ENCODE measurements around the gene PDK4. TPM values are rescaled to one million over a fixed set of nuclear protein-coding genes. Genes with fewer than 3 reads are reported as not detected.
A peak's percentile ranks its signal among the peaks of the same experiment; 100 is the strongest.

The PDK4 gene
- total RNA-seq: 100 to 1,000 TPM; 134 to 510 (median 273) TPM

DNA sequence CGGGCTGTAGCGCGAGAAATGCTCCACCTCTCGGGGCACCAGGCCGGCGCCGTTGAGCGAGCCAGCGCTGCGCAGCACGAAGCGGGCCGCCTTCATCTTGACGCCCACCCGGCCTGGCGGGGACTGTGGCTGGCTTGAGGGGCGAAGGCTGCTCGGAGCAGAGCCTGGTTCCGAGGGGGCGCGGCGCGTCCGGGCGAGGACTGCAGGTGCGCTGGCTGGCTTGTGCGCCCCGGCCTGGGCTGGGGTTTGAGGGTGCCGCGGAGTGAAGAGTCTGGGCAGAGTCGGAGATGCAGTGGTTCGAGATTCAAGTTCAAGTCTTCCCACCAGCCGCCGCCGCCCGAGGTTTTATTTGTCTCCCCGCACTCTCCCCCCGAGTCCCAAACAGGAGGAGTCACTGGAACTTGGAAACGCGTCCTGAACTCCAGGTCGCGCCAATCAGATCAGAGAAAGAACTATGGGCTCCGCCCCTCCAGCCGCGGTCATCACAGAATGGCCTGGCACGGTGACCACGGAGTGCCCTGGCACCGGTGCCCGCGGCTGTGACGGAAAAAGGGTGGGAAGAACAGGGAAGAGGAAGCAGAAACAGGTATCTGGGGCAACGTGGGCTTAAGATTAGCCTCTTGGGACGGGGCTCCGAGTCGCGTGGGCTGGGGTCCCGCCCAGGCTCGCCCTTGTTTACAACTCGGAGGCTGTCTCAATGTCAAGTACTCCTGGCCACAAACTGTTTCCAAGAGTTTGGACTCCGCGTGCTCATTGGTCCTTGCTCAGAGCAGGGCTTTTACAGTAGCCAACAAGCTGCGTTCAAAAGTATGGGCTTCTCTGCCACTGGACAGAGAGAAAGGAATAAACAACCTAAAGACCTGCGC lies at the start of gene PDK4:
PDK4 (minus strand) TSS at position 319 of the 866 bp plus-strand sequence; CDS start at position 96, 223 bp downstream.
- intact Hi-C loops (cut with DNase I; ENCODE audit: low total_unique reads): loop anchor here (5.0 to 10.0 kb wide), 2 partner anchors 49 to 88 kb away; no protein-coding TSS in a partner anchor
- Histone ChIP-seq H3K27me3 (no peaks in the 10 kb centered on the region), H3K9me3 (no peaks in the 10 kb centered on the region), H3K36me3 (peaks cover 0 to 31% (median 18%) of the 10 kb centered on the region in 4 donors), H3K27ac (peak within 1 kb of the TSS; percentile 95 to 96 (median 96)), H3K4me3 (peak within 1 kb of the TSS; percentile 41 to 83 (median 73)), H3K4me1 (peaks cover 0 to 17% (median 8%) of the 10 kb centered on the region in 4 donors)
- TF ChIP-seq POLR2A (IDR thresholded peaks at IDR 0.05) (peak; percentile 95), EP300 (IDR thresholded peaks at IDR 0.05; ENCODE audit: low read depth) (peak; percentile 89), POLR2AphosphoS5 (IDR thresholded peaks at IDR 0.05) (peak; percentile 83 to 95 (median 93))
- TF ChIP-seq, protein P1, sequence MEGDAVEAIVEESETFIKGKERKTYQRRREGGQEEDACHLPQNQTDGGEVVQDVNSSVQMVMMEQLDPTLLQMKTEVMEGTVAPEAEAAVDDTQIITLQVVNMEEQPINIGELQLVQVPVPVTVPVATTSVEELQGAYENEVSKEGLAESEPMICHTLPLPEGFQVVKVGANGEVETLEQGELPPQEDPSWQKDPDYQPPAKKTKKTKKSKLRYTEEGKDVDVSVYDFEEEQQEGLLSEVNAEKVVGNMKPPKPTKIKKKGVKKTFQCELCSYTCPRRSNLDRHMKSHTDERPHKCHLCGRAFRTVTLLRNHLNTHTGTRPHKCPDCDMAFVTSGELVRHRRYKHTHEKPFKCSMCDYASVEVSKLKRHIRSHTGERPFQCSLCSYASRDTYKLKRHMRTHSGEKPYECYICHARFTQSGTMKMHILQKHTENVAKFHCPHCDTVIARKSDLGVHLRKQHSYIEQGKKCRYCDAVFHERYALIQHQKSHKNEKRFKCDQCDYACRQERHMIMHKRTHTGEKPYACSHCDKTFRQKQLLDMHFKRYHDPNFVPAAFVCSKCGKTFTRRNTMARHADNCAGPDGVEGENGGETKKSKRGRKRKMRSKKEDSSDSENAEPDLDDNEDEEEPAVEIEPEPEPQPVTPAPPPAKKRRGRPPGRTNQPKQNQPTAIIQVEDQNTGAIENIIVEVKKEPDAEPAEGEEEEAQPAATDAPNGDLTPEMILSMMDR (IDR thresholded peaks at IDR 0.05): peak in 1 of 5 experiments; percentile 20
- in situ Hi-C loops (cut with MboI; ENCODE audit: low pct_ligation_motif_present in 1 of 4, low pct_unique_long_range_greater_than_20kb in 1 of 4, low sequenced_read_pairs in 3 of 4): no loop called here
- 0 to 1% methylated on average over 4 to 50 of the region's 63 CpGs for WGBS, 2 donors (ENCODE audit: low coverage in 1 of 2)
- peak; percentile 96 for DNase-seq

DNA sequence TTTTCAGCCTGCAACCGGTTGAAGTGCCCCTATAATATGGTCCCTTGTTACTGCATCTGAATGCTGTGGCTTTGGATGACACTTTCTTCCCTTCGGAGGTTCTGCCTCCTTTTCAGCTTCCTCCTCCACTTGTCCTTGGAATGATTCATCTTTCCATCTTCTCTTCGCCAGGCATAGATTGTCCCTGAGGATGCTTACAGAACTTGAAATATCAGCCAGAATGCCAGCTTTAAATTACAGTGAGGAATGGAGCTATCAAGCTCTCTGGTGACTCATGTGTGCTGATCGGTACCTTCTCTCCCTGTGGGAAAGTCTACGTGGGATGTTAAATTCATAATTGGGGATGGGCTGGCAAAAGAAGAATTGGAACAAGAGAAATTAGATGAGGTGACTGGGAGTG lies 45.9 kb upstream of the PDK4 start:
- in situ Hi-C loops (cut with MboI; ENCODE audit: low pct_ligation_motif_present in 1 of 4, low pct_unique_long_range_greater_than_20kb in 1 of 4, low sequenced_read_pairs in 3 of 4): no loop called here
- intact Hi-C loops (cut with DNase I; ENCODE audit: low total_unique reads): no loop called here

DNA sequence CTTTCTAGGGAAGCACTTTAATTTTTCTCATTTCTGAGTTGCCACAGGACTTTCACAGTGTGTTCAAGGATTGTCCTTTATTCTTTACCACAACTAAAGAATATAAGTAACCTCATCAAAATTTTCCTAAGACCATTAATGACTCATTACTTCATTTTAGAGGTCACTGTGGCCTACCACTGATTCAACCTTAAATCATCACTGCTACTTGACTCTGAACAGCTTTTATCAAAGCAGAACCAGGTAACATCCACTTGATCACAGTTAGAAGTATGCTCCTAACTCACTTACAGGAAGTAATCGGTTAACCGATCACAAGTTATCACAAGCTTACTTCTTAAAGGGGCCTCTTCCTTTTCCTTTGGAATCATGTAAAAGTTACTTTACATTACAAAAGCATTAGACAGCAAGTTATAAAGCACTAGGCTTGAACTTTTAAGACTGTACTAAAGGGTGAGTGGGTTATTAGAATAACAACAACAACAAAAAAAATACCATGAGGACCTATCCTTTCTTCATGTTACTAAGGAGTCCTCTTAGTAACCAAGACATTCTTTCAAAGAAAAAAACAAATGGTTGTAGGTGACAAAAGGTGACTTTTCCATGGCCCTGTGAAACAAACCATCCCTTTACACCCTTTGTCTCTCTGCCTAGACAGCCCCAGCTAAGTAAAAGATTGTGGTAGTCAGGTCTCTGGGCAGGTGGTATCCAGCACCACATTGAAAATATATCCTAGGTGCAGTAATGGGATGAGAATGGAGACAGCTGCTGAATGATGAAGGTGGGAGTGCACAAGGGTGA lies 40.0 kb upstream of the PDK4 start:
- H3K36me3 ChIP-seq: no peaks in the 10 kb centered on the region
- H3K4me1 ChIP-seq: peaks cover 0 to 3% (median 1%) of the 10 kb centered on the region in 4 donors
- H3K4me3 ChIP-seq: no peak overlapping the region
- no peaks in the 10 kb centered on the region for H3K27me3 ChIP-seq
- no peaks in the 10 kb centered on the region for H3K9me3 ChIP-seq
- in situ Hi-C loops (cut with MboI; ENCODE audit: low pct_ligation_motif_present in 1 of 4, low pct_unique_long_range_greater_than_20kb in 1 of 4, low sequenced_read_pairs in 3 of 4) (no loop called here), intact Hi-C loops (cut with DNase I; ENCODE audit: low total_unique reads) (no loop called here)
- WGBS, 2 donors (ENCODE audit: low coverage in 1 of 2): 40 to 63% methylated on average over 2 of the region's 2 CpGs
- TF ChIP-seq EP300 (IDR thresholded peaks at IDR 0.05; ENCODE audit: low read depth) (no peak), POLR2A (IDR thresholded peaks at IDR 0.05) (no peak), POLR2AphosphoS5 (IDR thresholded peaks at IDR 0.05) (no peak)
- TF ChIP-seq, protein P1 (IDR thresholded peaks at IDR 0.05): no peak
- DNase-seq: no peak
- H3K27ac ChIP-seq: no peak overlapping the region

More for the DNA sequence above, 45.9 kb upstream of the PDK4 start:
- Histone ChIP-seq H3K4me1 (peaks cover 0 to 5% (median 2%) of the 10 kb centered on the region in 4 donors), H3K4me3 (no peak overlapping the region), H3K36me3 (no peaks in the 10 kb centered on the region), H3K27ac (no peak overlapping the region), H3K27me3 (no peaks in the 10 kb centered on the region), H3K9me3 (no peaks in the 10 kb centered on the region)
- 59 to 81% methylated on average over 3 to 5 of the region's 5 CpGs for WGBS, 2 donors (ENCODE audit: low coverage in 1 of 2)
- TF ChIP-seq POLR2AphosphoS5 (IDR thresholded peaks at IDR 0.05) (no peak), EP300 (IDR thresholded peaks at IDR 0.05; ENCODE audit: low read depth) (no peak), POLR2A (IDR thresholded peaks at IDR 0.05) (no peak)
- TF ChIP-seq, protein P1 (IDR thresholded peaks at IDR 0.05): no peak
- no peak for DNase-seq

DNA sequence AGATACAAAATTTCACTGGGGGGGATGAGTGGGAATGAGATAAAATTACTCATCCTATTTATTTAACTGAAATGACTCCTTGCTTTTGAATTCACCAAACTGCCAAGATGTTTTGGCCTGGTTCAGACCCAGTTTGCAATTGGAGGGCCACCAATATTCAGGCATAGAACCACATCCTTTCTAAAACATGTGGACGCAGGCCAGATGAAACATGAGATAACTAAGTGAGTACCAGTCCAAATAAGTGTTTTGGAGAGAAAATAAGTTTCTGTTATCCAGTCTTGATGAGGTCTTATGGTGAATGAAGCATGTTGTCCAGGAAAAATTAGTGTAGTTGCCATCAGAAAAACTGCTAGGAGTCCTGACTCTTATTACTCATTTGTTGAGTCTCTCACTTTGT lies 36.3 kb upstream of the PDK4 start:
- H3K9me3 ChIP-seq: no peaks in the 10 kb centered on the region
- DNase-seq: no peak
- intact Hi-C loops (cut with DNase I; ENCODE audit: low total_unique reads) (no loop called here), in situ Hi-C loops (cut with MboI; ENCODE audit: low pct_ligation_motif_present in 1 of 4, low pct_unique_long_range_greater_than_20kb in 1 of 4, low sequenced_read_pairs in 3 of 4) (loop anchor here in 1 of 4 donors (5.0 kb wide), 1 partner anchor 50 kb away; no protein-coding TSS in a partner anchor)
- no peak overlapping the region for H3K4me3 ChIP-seq
- TF ChIP-seq, protein P1 (IDR thresholded peaks at IDR 0.05): no peak
- no peak for TF ChIP-seq POLR2AphosphoS5 (IDR thresholded peaks at IDR 0.05)
- no peak for TF ChIP-seq EP300 (IDR thresholded peaks at IDR 0.05; ENCODE audit: low read depth)
- no peak for TF ChIP-seq POLR2A (IDR thresholded peaks at IDR 0.05)
- H3K36me3 ChIP-seq: no peaks in the 10 kb centered on the region
- H3K27ac ChIP-seq: peak overlapping the region in 1 of 4 donors; percentile 0
- no peaks in the 10 kb centered on the region for H3K27me3 ChIP-seq
- H3K4me1 ChIP-seq: peaks cover 0 to 31% (median 13%) of the 10 kb centered on the region in 4 donors
- WGBS, 2 donors (ENCODE audit: low coverage in 1 of 2): 0 to 90% methylated on average over 1 of the region's 1 CpG

All from transverse colon (tissue), 4 donors.